GM12873 (cell line): Measurements from ENCODE around the gene NBEAL2.

Experiments used
- CTCF ChIP-seq: IDR thresholded peaks from 2 replicates; pipeline ENCODE4 v1.5.1; 2012; ENCODE audit warnings: low read depth, mild to moderate bottlenecking, moderate library complexity, low read length, control low read depth; ENCODE audit not compliant: insufficient read depth; ENCODE audit errors: missing control alignments

NBEAL2 gene

GRCh38 chr3:46959161-46959511 lies 20.3 kb upstream of the NBEAL2 start:
- TF ChIP-seq CTCF = no peak

GRCh38 chr3:46960081-46960701 lies 19.3 kb upstream of the NBEAL2 start:
- TF ChIP-seq CTCF = no peak

GRCh38 chr3:46960835-46961234 lies 18.6 kb upstream of the NBEAL2 start:
- TF ChIP-seq CTCF = no peak

GRCh38 chr3:46962427-46962826 lies 17.0 kb upstream of the NBEAL2 start:
- no peak for TF ChIP-seq CTCF

GRCh38 chr3:46962990-46963389 lies 16.5 kb upstream of the NBEAL2 start:
- no peak for TF ChIP-seq CTCF

- no peak for TF ChIP-seq CTCF
Measured at GRCh38 chr3:46965151-46965550, 14.3 kb upstream of the NBEAL2 start.

- TF ChIP-seq CTCF = peak; percentile 15
Measured at GRCh38 chr3:46966811-46967210, 12.7 kb upstream of the NBEAL2 start.
